ENCODE data around the gene RPS17. TPM values are rescaled to one million over a fixed set of nuclear protein-coding genes. Genes with fewer than 3 reads are reported as not detected.

RPS17 gene
- total RNA-seq (2021) = 2,241 to 2,715 TPM (median 2,561 TPM) in 3 replicates
- Bru-seq, nascent RNA = percentile 100 among the genes with signal in this experiment
- long read RNA-seq, experiment 1, transcript RPS17-210 (5 exons, 488 nt) = major isoform, 494 of 509 reads
- long read RNA-seq, experiment 1, partial matches to known transcripts = 3 of 509 reads
- long read RNA-seq, experiment 1, other reads (novel, unspliced or antisense) = 10 of 509 reads
- long read RNA-seq, experiment 2, transcript RPS17-204 (2 exons, 760 nt) = minor isoform, 8 of 341 reads
- long read RNA-seq, experiment 2, transcript RPS17-206 (3 exons, 1,877 nt) = minor isoform, 8 of 341 reads
- long read RNA-seq, experiment 2, transcript RPS17-210 (5 exons, 488 nt) = major isoform, 319 of 341 reads
- long read RNA-seq, experiment 2, partial matches to known transcripts = 0 of 341 reads
- long read RNA-seq, experiment 2, other reads (novel, unspliced or antisense) = 5 of 341 reads
- long read RNA-seq, experiment 3, transcript RPS17-207 (4 exons, 932 nt) = major isoform, 8 of 17 reads
- long read RNA-seq, experiment 3, partial matches to known transcripts = 1 of 17 reads
- long read RNA-seq, experiment 3, other reads (novel, unspliced or antisense) = 4 of 17 reads

- Mint-ChIP-seq H3K4me3 (peak within 1 kb of the TSS; percentile 86), H3K27ac (peak within 1 kb of the TSS; percentile 98), H3K9me3 (no peaks in the 10 kb centered on the region), H3K4me1 (peaks cover 43% of the 10 kb centered on the region), H3K27me3 (ENCODE audit: low read depth) (0 out of 2 replicates have a peak, but pooled peaks cover 4% of the 10 kb centered on the region), H3K36me3 (peaks cover 47% of the 10 kb centered on the region)
- ChIA-PET CTCF (interaction anchor here (0.6 to 4.8 kb wide), 10 partner anchors 10 to 211 kb away, joined by 3 to 83 read pairs (median 4); partner anchors contain the start of gene CPEB1), POLR2A (interaction anchor here (0.7 to 1.5 kb wide), 5 partner anchors 21 to 209 kb away, joined by 3 to 7 read pairs (median 4); no protein-coding TSS in a partner anchor)
- DNase-seq (ENCODE audit: low spot score) (peak; percentile 96), ATAC-seq (peak; percentile 82)
- TF ChIP-seq AFF4 (CRISPR knock-in tag; IDR thresholded peaks at IDR 0.05; ENCODE audit: borderline replicate concordance) (peak; percentile 64; the same call in 1 of the 2 replicates), CREB1 (CRISPR knock-in tag; IDR thresholded peaks at IDR 0.05) (0 out of 2 replicates have a peak, but pooled peaks have one; percentile 14), USF2 (CRISPR knock-in tag; IDR thresholded peaks at IDR 0.05) (no peak), PRDM15 (CRISPR knock-in tag; IDR thresholded peaks at IDR 0.05) (no peak), NFE2L1 (CRISPR knock-in tag; IDR thresholded peaks at IDR 0.05) (no peak), TEAD1 (CRISPR knock-in tag; IDR thresholded peaks at IDR 0.05) (peak; percentile 67; the same call in 1 of the 2 replicates), E2F1 (CRISPR knock-in tag; IDR thresholded peaks at IDR 0.05) (0 out of 2 replicates have a peak, but pooled peaks have one; percentile 47), ZNF317 (CRISPR knock-in tag; IDR thresholded peaks at IDR 0.05; ENCODE audit: borderline replicate concordance, low read depth) (0 out of 2 replicates have a peak, but pooled peaks have one; percentile 2), ZNF532 (CRISPR knock-in tag; IDR thresholded peaks at IDR 0.05; ENCODE audit: borderline replicate concordance) (no peak), ZNF671 (CRISPR knock-in tag; IDR thresholded peaks at IDR 0.05) (no peak), AR (CRISPR knock-in tag; IDR thresholded peaks at IDR 0.05) (0 out of 2 replicates have a peak, but pooled peaks have one; percentile 67), ZNF512 (CRISPR knock-in tag; IDR thresholded peaks at IDR 0.05; ENCODE audit: borderline replicate concordance) (no peak)
These were observed at the start of gene RPS17 for GRCh38 chr15:82540055-82540983. RPS17 (minus strand) TSS chr15:82540457; CDS start chr15:82540428, 29 bp downstream.

Measured in WTC11 (cell line).